NCI-H2171 treated with DMSO at 0.1 percent for 48 hours (cell line): ENCODE measurements around the gene SELENOM.
A peak's percentile ranks its signal among the peaks of the same experiment; 100 is the strongest.
"Not testable (repeated sequence)": the region's sequence is repeated elsewhere in the genome, so short reads cannot be mapped to it uniquely, and the experiment has no call there.

ENCODE experiments used
- DNase-seq: peaks from one replicate; lab custom pipeline; 2025; lab: John Stamatoyannopoulos, UW

The SELENOM gene

DNA sequence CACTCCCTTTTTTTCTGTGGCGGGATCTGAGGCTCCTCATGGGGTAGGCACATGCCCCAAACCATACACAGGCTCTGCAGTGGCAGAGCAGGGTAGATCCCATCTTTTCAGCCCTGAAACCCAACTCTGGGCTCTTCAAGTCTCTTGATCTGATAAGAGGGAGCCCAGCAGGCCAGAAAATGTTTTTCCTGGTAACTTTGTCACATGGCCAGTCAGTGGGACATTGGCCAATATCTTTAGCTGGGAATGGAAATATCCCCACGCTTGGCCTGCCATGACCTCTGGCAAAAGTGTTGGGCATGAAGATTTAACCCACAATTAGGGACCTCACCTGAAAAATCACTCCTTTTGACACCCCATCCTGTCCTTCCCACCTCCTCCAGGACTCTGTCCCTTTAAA, 23.5 kb upstream of the SELENOM start:
- DNase-seq: no peak

DNA sequence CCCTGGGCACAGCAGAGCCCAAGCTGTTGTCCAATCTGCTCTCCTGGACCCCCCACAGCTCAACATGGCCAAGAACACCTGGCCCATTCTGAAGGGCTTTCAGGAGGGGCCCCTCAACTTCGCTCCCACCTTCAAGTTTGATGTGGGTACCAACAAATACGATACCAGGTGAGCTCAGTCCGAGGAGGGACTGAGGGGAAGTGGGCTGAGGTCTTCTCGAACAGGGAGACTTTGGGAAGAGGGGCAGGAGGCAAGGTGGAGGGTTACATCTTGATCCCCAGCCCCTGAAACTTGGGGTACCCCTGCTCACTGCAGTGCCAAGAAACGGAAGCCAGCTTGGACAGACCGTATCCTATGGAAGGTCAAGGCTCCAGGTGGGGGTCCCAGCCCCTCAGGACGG, 20.8 kb upstream of the SELENOM start:
- DNase-seq: no peak

DNA sequence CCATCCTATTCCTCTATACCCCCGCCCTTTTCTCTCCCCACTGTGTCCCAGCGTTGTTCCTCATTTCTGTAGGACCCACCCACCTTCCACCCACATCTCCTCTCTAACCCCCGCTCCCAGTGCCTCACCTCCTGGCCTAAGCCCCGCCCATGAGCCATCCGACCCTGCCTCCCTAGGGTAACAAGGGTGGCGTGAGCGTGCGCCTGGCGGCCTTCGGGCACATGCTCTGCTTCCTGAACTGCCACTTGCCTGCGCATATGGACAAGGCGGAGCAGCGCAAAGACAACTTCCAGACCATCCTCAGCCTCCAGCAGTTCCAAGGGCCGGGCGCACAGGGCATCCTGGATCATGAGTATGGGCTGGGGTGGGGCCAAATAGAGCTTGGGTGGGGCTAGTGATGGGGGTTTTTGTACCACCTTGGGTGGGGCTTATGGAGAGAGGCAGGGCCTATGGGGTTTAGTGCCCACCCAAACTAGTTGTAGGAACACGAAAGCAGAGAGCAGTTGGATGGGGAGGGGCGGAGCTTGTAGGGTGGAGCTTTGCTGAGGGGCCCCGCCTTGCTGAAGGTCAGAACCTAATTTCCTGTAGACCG, 19.9 kb upstream of the SELENOM start:
- no peak for DNase-seq

DNA sequence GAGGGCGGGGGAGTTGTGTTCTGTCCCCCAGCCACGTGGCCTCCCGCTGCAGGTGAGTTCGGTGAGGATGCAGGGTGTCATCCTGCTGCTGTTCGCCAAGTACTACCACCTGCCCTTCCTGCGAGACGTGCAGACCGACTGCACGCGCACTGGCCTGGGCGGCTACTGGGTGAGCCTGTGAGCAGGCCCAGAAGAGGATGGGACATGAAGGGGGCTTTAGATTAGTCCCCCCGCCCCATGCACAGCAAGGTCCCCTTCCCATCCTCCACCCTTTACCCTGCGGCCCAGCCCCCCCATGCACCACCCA, 19.5 kb upstream of the SELENOM start:
- no peak for DNase-seq

DNA sequence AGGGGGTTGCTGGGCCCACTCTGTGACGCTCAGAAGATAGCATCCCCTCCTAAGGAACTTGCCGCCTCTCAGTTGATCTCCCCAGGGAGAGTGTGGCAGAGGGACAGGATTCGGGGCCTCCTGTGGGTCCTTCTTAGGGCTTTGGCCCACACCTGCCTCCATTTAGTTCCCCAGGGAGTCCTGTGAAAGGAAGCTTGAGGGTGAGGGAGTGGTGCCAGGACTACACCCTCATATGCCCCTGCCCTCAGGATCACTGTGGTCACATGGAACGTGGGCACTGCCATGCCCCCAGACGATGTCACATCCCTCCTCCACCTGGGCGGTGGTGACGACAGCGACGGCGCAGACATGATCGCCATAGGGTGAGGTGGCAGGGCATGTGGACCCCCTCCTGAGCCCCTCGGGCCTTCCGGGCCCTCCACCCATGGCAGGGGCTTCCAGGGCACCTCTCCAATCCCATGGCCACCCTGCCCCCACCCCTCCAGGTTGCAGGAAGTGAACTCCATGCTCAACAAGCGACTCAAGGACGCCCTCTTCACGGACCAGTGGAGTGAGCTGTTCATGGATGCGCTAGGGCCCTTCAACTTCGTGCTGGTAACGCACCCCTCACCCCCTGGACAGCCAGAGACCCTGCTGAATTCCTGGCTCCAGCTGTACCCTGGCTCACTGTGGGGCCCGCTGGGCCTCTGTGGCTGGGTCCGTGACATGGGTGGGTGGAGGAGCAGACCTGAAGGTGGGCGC, 18.9 kb upstream of the SELENOM start:
- no peak for DNase-seq

DNA sequence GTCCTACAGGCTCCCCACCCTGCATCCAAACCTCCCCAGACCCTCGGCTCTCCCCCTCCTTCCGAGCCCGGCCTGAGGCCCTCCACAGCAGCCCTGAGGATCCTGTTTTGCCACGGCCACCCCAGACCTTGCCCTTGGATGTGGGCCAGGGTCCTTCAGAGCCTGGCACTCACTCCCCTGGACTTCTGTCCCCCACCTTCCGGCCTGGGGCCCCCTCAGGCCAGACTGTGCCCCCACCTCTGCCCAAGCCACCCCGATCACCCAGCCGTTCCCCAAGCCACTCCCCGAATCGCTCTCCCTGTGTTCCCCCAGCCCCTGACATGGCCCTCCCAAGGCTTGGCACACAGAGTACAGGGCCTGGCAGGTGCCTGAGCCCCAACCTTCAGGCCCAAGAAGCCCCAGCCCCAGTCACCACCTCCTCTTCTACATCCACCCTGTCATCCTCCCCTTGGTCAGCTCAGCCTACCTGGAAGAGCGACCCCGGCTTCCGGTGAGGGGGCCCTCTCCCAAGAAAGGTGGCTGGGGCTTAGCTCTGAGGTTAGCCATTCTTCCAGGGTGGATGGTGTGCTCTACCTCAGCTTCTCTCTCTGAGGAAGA, 18.3 kb upstream of the SELENOM start:
- DNase-seq: no peak

DNA sequence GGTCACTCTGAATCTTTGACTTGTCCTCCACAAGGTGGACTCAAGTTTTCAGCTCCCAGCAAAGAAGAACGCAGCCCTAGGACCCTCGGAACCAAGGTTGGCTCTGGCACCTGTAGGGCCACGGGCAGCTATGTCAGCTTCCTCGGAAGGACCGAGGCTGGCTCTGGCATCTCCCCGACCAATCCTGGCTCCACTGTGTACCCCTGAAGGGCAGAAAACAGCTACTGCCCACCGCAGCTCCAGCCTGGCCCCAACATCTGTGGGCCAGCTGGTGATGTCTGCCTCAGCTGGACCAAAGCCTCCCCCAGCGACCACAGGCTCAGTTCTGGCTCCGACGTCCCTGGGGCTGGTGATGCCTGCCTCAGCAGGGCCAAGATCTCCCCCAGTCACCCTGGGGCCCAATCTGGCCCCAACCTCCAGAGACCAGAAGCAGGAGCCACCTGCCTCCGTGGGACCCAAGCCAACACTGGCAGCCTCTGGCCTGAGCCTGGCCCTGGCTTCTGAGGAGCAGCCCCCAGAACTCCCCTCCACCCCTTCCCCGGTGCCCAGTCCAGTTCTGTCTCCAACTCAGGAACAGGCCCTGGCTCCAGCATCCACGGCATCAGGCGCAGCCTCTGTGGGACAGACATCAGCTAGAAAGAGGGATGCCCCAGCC, 17.6 kb upstream of the SELENOM start:
- no peak for DNase-seq

DNA sequence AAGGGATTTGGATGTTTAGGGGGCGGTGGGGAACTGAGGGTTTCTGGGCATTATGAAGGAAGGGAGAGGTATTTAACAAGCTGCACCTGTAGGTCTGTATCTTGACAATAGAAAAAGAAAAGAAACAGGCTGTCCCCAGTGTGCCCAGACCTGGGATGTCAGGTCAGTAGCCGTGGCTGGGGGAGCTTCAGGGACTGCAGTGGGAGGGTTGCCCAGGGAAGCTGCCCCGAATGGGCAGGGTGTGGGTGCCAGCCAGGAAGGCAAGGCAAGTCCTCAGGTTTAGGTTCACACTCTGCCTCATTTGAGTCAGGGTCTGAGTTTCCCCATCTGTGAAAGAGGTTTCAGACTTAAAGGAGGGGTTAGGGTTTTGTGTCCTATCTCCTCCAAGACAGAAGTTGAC, 16.9 kb upstream of the SELENOM start:
- no peak for DNase-seq

DNA sequence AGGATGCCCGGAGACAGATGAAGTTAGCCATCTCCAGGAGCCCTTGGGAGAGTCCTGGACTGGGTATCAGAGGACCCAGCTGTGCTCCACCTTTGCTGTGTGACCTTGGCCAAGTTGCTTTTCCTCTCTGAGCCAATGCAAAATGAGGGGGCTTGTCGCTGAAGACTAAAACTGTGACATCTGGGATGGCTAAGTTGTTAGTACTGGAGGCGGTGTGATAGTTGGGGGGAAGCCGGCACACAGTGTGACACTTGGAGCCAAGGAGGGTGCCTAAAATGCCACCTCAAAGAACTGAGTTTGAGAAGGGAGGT, 15.9 kb upstream of the SELENOM start:
- DNase-seq: no peak

DNA sequence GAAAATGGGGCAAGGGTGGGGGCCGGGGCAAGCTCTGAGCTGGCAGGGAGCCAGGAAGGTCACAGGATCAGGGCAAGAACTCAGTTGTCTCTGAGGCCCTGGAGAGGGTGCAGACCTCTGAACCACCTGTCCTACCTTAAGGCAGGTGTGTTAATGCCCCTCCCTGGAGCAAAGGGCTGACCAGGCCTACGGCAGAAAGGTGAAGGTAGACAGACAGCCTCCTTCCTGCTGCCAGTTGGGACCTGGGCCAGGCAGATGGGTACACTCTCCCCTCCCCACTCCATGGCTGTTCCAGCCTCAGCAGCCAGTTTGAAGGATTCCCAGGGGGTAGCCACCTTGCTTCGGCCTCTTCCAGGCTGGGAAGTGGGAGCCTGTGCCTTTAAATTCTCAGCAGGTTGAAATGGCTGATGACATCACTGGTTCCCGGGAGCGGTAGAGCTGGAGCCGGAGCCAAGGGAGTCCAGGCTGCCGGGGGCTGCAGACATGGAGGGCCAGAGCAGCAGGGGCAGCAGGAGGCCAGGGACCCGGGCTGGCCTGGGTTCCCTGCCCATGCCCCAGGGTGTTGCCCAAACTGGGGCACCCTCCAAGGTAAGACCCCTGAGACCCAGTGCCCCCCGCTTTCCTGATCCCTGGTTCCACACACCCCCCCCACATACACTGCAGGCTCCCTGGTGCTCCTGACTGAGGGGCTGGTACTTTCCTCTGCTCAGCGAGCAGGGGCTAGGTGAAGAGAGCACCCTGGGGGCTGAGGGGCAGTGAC, 15.3 kb upstream of the SELENOM start, which contains the start of gene INPP5J:
Gene INPP5J, plus strand, starts transcription at position 435 of the 760 bp plus-strand sequence. Its CDS starts 49 bp downstream, at position 484.
- peak; percentile 93 for DNase-seq

DNA sequence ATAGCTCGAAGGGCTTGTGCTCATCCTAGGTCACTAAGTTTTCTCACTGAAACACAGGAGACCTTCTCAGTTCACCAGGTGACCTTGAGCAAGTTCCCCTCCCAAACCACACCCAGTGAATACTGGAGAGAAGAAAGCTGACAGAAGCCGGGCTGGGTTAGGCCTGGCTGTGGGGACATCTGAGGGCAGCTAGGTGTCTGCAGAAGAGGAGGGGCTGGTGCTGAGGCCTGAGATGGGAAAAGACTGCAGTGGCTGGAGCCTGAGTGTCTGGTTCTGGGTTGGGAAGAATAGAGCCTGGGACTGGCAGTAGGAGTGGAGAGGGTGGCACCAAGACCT, 14.8 kb upstream of the SELENOM start:
- no peak for DNase-seq

DNA sequence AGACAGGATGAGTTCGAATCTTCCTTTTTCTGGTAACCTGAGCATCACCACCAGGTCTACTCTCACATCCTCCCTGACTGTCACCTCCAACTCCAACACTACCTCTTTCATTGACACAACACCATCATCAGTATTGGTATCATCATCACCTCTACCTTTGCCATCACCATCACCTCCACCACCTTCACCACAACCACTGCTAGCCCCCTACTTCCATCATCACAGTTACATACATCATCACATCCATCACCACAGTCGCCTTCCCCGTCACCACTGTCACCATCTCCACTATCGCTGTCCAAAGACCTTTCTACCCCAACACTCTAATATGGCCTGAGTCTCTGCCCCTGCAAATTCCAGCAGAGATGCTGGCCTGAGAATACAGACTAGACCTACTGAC, 14.0 kb upstream of the SELENOM start:
- DNase-seq: no peak

DNA sequence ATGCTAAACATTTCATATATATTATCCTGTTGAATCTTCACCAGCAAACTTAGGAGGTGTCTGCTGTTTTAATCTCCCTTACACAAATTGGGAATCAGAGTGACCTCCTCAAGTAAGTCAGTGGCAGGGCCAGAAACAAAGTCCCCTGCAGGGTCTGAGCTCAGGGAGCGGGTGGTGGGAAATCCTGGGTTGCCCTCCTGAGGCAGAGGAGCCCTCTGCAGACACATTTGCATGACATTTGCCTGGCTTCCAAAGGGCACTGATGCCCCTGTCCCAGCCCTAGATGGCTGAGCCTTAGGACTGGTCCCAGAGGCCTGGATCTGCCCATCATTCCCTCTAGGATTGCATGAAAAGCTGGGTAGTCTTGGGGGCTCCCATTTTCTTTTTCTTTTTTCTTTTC, 13.3 kb upstream of the SELENOM start:
- no peak for DNase-seq

DNA sequence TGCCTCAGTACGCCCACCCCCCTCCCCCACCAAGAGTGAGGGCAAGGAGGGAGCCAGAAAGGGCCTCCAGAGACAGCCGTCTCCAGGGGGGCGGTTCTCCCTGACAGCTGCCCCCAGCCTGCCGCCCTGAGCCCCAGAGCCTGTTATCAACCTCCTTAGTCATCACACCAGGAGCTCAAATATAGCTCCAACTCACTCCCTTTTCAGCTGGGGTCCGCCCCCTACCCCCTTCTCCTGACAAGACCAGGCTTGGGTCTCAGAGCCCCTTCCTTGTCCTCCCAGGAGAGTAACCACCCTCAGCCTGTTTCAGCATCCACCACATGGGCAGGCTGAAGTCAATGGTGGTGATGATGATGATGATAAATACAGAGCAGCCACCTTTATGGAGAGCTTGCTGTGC, 12.9 kb upstream of the SELENOM start:
- DNase-seq: no peak

DNA sequence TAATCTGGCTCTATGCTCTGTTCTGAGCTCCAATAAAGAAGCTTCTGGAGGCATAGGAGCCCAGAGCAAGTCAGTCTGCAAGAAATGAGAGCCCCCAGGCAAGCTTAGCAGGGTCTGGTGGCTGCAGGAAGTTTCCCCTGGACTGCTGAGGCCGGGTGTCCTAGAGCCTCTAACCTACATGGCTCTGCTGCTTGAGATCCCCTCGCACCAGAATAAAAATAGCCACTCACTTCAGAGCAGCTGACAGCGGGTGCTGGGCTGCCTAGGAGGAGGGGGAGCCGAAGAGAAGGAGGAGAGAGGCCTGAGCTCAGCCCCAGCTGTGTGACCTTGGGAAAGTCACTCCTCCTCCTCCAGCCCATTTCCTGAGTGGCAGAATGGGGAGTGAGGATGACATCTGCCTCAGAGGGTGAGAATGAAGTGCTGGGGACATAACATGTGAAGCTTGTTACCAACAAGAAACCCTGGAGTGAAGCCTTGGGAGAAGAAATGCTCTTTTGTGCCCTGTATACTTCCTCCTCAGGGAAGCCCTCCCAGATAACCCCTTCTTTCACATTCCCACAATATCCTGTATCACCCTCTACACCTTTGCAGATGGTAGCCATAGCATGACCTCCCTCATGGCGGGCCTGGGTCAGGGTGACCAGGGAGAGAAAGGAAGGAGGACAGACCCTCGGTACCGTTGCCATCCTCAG, 11.8 kb upstream of the SELENOM start:
- no peak for DNase-seq

DNA sequence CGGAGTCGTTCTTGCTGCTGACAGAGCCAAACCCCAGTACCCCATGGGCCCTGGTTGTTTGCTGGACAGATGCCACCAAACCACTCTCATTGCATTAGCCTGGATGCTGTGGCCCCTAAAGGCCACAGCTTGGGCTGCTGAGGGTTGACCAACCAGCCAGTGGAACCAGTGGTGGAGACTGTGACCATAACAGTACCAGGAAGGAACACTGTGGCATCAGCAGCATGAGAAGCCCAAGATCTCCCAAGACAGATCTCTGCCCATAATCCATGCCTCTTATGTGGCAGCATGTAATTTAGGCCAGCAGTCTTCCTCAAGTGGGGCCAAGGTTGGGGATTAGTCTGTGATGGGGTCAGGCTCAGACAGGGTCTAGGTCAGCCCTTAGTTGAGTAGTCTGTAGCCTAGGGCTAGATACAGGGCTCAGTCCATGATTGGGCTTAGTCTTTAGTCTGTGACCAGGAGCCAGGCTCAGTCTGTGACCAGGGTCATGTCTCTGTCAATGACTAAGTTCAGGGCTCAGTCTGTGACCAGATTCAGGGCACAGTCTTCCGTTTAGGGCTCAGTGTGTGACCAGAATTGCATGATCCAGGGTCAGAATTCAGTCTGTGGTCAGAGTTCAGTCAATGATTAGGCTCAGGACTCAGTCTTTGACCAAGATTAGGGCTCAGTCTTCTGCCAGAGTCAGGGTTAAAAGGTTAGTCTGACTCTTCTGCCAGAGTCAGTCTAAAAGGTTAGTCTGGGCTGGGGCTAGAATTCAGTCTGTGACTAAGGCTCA, 10.9 kb upstream of the SELENOM start:
- no peak for DNase-seq

DNA sequence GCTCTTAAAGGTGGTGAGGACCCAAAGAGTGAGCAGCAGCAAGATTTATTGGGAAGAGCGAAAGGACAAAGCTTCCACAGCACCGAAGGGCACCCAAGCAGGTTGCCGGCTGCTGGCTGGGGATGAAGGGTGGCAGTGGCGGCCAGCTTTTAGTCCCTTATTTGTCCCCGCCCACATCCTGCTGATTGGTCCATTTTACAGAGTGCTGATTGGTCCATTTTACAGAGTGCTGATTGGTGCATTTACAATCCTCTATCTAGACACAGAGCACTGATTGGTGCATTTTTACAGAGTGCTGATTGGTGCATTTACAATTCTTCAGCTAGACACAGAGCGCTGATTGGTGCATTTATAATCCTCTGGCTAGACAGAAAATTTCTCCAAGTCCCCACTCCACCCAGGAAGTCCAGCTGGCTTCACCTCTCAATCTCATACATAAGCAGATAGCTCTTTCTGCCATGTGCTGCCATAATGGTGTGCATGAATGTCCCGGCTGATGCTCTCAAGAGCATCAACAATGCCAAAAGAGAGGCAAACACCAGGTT, 5.3 kb upstream of the SELENOM start:
- DNase-seq: not testable (repeated sequence)

DNA sequence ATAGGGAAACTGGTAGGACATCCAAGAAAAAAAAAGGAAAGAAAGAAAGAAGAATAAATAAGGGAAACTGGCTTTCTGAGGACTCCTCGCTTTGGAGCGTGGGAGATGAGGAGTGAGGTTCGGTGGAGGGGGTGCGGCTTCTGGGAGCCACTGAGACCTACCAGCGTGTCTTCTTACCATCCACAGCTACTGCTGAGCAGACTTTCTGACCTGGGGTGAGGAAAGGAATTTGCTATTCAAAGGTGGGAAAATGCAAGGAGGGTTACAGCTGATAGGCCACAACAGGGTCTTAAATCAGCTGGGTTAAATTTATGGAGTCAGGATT, 488 bp upstream of the SELENOM start:
- no peak for DNase-seq

DNA sequence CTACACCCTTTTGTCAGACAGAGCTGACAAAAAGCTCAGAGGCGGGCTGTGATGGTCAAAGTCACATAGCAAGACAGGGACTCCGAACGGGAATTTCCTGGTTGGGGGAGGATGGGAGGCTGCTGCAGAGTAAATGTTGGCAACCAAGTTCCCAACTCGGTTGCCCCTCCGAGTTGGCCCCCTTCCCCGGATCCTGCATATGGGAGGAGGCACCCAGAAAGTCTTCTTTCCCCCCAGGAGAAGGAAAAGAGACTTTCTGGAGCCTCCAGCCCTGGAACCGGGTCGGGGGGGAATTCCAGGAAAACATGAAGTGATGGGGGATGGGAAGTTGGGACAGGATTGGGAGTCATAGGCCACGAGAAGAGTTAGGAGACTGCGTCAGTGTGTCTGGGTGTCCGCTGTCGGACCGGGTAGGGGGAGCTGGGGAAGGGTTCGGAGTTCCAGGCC, 614 bp downstream of the SELENOM start:
- DNase-seq: peak; percentile 20

DNA sequence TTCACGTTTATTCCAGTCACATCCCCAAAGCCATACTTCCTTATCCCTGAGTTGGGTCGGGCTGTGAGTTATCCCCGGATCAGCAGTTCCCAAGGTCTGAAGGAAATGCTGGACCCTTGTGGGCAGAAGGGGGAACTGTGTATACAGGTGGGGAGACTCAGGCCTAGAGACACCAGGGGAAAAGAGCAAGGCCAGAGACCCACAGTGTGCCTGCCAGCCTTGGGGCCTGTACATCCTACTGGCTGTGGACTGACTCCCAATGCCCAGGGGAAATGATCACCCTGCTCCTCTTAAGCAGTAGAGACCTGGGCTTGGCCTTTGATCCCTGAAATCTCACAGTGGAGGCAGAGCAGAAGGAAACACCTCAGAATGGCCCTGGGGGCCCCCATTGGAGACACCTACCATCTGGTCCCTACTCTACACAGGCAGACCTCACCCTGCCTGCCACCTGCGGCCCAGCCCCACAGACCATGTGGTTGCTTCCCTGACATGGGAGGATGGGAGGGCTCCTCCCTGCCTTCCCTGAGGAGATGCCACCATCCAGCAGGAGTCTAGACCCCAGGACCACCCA, 1.3 kb downstream of the SELENOM start:
- DNase-seq: peak; percentile 79
